ENCODE measurements around the gene CIBAR2.

The CIBAR2 gene

DNA sequence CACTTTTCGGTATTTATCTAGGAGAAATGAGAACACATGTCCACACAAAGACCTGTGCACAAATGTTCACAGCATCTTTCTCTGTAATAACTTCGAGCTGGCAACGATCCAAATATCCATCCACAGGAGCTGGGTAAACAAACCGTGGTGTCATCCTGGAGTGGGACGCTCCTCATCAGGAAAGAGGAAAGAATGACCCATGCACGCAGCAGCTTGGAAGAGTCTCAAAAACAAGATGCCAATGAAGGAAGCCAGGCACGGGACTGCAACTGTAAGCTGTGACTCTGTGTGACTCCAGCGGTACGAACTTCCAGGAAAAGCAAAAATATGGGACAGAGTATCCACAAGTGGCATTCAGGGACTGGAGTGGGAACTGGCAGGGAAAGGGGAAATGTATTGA is 36.7 kb upstream of the CIBAR2 start (continued):
- TF ChIP-seq, protein P1, sequence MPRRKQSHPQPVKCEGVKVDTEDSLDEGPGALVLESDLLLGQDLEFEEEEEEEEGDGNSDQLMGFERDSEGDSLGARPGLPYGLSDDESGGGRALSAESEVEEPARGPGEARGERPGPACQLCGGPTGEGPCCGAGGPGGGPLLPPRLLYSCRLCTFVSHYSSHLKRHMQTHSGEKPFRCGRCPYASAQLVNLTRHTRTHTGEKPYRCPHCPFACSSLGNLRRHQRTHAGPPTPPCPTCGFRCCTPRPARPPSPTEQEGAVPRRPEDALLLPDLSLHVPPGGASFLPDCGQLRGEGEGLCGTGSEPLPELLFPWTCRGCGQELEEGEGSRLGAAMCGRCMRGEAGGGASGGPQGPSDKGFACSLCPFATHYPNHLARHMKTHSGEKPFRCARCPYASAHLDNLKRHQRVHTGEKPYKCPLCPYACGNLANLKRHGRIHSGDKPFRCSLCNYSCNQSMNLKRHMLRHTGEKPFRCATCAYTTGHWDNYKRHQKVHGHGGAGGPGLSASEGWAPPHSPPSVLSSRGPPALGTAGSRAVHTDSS (tag by site-specific recombination; IDR thresholded peaks at IDR 0.05), result no peak
- TF ChIP-seq ZNF416 (tag by site-specific recombination; IDR thresholded peaks at IDR 0.05) (no peak), ZNF843 (tag by site-specific recombination; IDR thresholded peaks at IDR 0.05) (no peak), MYNN (tag by site-specific recombination; IDR thresholded peaks at IDR 0.05; ENCODE audit: borderline replicate concordance) (no peak), OSR2 (tag by site-specific recombination; IDR thresholded peaks at IDR 0.05) (peak; percentile 35; the same call in 1 of the 2 replicates), IKZF3 (tag by site-specific recombination; IDR thresholded peaks at IDR 0.05) (0 out of 2 replicates have a peak, but pooled peaks have one; percentile 28), ZNF530 (tag by site-specific recombination; IDR thresholded peaks at IDR 0.05; ENCODE audit: low read depth) (no peak), ZNF791 (tag by site-specific recombination; IDR thresholded peaks at IDR 0.05) (no peak), ZNF10 (tag by site-specific recombination; IDR thresholded peaks at IDR 0.05) (peak; percentile 87)
- TF ChIP-seq, protein P2, sequence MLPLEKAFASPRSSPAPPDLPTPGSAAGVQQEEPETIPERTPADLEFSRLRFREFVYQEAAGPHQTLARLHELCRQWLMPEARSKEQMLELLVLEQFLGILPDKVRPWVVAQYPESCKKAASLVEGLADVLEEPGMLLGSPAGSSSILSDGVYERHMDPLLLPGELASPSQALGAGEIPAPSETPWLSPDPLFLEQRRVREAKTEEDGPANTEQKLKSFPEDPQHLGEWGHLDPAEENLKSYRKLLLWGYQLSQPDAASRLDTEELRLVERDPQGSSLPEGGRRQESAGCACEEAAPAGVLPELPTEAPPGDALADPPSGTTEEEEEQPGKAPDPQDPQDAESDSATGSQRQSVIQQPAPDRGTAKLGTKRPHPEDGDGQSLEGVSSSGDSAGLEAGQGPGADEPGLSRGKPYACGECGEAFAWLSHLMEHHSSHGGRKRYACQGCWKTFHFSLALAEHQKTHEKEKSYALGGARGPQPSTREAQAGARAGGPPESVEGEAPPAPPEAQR (tag by site-specific recombination; IDR thresholded peaks at IDR 0.05), result no peak
- TF ChIP-seq, protein P3, sequence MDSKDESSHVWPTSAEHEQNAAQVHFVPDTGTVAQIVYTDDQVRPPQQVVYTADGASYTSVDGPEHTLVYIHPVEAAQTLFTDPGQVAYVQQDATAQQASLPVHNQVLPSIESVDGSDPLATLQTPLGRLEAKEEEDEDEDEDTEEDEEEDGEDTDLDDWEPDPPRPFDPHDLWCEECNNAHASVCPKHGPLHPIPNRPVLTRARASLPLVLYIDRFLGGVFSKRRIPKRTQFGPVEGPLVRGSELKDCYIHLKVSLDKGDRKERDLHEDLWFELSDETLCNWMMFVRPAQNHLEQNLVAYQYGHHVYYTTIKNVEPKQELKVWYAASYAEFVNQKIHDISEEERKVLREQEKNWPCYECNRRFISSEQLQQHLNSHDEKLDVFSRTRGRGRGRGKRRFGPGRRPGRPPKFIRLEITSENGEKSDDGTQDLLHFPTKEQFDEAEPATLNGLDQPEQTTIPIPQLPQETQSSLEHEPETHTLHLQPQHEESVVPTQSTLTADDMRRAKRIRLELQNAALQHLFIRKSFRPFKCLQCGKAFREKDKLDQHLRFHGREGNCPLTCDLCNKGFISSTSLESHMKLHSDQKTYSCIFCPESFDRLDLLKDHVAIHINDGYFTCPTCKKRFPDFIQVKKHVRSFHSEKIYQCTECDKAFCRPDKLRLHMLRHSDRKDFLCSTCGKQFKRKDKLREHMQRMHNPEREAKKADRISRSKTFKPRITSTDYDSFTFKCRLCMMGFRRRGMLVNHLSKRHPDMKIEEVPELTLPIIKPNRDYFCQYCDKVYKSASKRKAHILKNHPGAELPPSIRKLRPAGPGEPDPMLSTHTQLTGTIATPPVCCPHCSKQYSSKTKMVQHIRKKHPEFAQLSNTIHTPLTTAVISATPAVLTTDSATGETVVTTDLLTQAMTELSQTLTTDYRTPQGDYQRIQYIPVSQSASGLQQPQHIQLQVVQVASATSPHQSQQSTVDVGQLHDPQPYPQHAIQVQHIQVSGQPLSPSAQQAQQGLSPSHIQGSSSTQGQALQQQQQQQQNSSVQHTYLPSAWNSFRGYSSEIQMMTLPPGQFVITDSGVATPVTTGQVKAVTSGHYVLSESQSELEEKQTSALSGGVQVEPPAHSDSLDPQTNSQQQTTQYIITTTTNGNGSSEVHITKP (tag by site-specific recombination; IDR thresholded peaks at IDR 0.05), result peak; percentile 75

DNA sequence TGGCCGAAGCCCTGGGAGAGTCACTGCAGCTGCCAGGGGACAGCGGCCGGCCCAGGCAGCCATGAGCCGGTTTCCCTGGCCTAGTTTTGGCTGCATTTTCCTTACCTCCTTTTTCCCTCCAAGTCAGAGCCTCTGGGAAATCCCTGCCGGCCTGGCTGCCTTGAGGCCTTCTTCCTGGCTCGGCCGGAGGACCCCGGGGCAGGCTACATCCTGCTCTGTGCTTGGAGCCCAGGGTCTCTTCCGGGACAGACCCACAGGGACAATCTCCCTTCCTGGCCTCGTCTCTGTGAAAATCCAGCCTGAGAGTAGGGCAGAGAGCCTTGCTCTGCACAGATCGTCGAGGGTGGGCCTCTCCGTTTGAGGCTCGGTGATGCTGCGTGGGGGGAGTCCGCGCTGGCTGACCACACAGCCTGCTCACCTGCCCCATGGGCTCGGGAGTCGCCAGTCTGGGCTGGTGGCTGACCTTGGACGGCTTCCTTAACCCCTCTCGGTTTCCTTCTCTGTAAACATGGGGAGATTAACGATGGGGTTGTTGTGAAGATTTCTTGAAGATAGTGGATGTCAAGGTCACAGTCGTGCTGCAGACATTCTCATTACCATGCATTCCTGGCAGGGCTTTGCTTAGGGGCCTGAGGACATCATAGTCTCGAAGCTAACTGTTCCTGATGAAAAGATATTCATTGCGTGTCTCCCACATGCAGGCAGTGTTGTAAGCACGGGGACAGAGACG is 34.8 kb upstream of the CIBAR2 start:
- CTCF ChIA-PET, result interaction anchor here (0.9 to 2.2 kb wide), 2 partner anchors 32 to 106 kb away, joined by 3 to 6 read pairs; no protein-coding TSS in a partner anchor
- POLR2A ChIA-PET, result no interaction called here
- Histone ChIP-seq H3K4me1 (ENCODE audit: control insufficient read depth, insufficient read depth, low read length) (0 out of 2 replicates have a peak, but pooled peaks cover 2% of the 10 kb centered on the region), H3K9me3 (ENCODE audit: control insufficient read depth, insufficient read depth, low read depth, low read length) (no peaks in the 10 kb centered on the region), H3K36me3 (ENCODE audit: control insufficient read depth in 2 of 2, insufficient read depth in 1 of 2, low read length in 2 of 2) (no peaks in the 10 kb centered on the region), H3K4me3 (ENCODE audit: low read depth, low read length) (no peak overlapping the region), H3K27ac (ENCODE audit: extremely low read depth, low read depth, low read length) (no peak overlapping the region)
- no peak for TF ChIP-seq ZNF677 (tag by site-specific recombination; IDR thresholded peaks at IDR 0.05)
- TF ChIP-seq KLF7 (tag by site-specific recombination; IDR thresholded peaks at IDR 0.05; ENCODE audit: borderline replicate concordance), result no peak
- TF ChIP-seq, protein P4, sequence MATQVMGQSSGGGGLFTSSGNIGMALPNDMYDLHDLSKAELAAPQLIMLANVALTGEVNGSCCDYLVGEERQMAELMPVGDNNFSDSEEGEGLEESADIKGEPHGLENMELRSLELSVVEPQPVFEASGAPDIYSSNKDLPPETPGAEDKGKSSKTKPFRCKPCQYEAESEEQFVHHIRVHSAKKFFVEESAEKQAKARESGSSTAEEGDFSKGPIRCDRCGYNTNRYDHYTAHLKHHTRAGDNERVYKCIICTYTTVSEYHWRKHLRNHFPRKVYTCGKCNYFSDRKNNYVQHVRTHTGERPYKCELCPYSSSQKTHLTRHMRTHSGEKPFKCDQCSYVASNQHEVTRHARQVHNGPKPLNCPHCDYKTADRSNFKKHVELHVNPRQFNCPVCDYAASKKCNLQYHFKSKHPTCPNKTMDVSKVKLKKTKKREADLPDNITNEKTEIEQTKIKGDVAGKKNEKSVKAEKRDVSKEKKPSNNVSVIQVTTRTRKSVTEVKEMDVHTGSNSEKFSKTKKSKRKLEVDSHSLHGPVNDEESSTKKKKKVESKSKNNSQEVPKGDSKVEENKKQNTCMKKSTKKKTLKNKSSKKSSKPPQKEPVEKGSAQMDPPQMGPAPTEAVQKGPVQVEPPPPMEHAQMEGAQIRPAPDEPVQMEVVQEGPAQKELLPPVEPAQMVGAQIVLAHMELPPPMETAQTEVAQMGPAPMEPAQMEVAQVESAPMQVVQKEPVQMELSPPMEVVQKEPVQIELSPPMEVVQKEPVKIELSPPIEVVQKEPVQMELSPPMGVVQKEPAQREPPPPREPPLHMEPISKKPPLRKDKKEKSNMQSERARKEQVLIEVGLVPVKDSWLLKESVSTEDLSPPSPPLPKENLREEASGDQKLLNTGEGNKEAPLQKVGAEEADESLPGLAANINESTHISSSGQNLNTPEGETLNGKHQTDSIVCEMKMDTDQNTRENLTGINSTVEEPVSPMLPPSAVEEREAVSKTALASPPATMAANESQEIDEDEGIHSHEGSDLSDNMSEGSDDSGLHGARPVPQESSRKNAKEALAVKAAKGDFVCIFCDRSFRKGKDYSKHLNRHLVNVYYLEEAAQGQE (tag by site-specific recombination; IDR thresholded peaks at IDR 0.05), result no peak
- TF ChIP-seq ZNF510 (tag by site-specific recombination; IDR thresholded peaks at IDR 0.05; ENCODE audit: insufficient replicate concordance), result no peak
- TF ChIP-seq, protein P5, sequence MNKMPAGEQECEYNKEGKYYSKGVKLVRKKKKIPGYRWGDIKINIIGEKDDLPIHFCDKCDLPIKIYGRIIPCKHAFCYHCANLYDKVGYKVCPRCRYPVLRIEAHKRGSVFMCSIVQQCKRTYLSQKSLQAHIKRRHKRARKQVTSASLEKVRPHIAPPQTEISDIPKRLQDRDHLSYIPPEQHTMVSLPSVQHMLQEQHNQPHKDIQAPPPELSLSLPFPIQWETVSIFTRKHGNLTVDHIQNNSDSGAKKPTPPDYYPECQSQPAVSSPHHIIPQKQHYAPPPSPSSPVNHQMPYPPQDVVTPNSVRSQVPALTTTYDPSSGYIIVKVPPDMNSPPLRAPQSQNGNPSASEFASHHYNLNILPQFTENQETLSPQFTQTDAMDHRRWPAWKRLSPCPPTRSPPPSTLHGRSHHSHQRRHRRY (tag by site-specific recombination; IDR thresholded peaks at IDR 0.05), result no peak
- TF ChIP-seq ZIC2 (tag by site-specific recombination; IDR thresholded peaks at IDR 0.05), result no peak
- no peak for TF ChIP-seq MYNN (tag by site-specific recombination; IDR thresholded peaks at IDR 0.05; ENCODE audit: borderline replicate concordance)
- no peak for TF ChIP-seq HOXA7 (CRISPR knock-in tag; IDR thresholded peaks at IDR 0.05; ENCODE audit: borderline replicate concordance)
- TF ChIP-seq, protein P6, sequence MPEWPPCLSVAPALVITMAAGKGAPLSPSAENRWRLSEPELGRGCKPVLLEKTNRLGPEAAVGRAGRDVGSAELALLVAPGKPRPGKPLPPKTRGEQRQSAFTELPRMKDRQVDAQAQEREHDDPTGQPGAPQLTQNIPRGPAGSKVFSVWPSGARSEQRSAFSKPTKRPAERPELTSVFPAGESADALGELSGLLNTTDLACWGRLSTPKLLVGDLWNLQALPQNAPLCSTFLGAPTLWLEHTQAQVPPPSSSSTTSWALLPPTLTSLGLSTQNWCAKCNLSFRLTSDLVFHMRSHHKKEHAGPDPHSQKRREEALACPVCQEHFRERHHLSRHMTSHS (tag by site-specific recombination; IDR thresholded peaks at IDR 0.05), result no peak
